Gastroesophageal sphincter (tissue), 4 donors: ENCODE measurements around the gene WDR12. TPM values are rescaled to one million over a fixed set of nuclear protein-coding genes. Genes with fewer than 3 reads are reported as not detected.
"Not testable (repeated sequence)": the region's sequence is repeated elsewhere in the genome, so short reads cannot be mapped to it uniquely, and the experiment has no call there.

Experiments used
- ATAC-seq: fragments of 150-250 bp; one replicate; pipeline ENCODE4 v1.9.1; 2016; ENCODE audit warnings: mild to moderate bottlenecking, moderate library complexity
- H3K27ac ChIP-seq, 4 donors: fragments of 200-600 bp; sonication (generic) in 3 of 4; 1 replicate in 3 of 4; 2 replicates in 1 of 4; pipeline ENCODE4 v1.5.1; 2016 to 2019
- H3K27me3 ChIP-seq: fragments of 200-600 bp; sonication (generic); one replicate; pipeline ENCODE4 v1.5.1; 2019
- H3K36me3 ChIP-seq, 2 donors: fragments of 200-600 bp; sonication (generic); one replicate each; pipeline ENCODE4 v1.5.1; 2019; ENCODE audit warnings: control low read depth in 1 of 2
- H3K4me1 ChIP-seq, 3 donors: fragments of 200-600 bp; sonication (generic); 1 replicate in 2 of 3; 2 replicates in 1 of 3; pipeline ENCODE4 v1.5.1; 2016 to 2019; ENCODE audit warnings: control low read depth in 2 of 3
- H3K4me3 ChIP-seq, 2 donors: fragments of 200-600 bp; sonication (generic); one replicate each; pipeline ENCODE4 v1.5.1; 2019; ENCODE audit warnings: mild to moderate bottlenecking in 1 of 2, moderate library complexity in 1 of 2
- H3K9me3 ChIP-seq, 3 donors: fragments of 200-600 bp; sonication (generic); one replicate each; pipeline ENCODE4 v1.5.1; 2017 to 2019; ENCODE audit warnings: control low read depth in 2 of 3
- CTCF ChIP-seq, 4 experiments: fragments of 200-600 bp in 2 of 4; fragments of 450-650 bp in 2 of 4; sonication (generic) in 1 of 4; IDR thresholded peaks; one replicate each; pipeline ENCODE4 v1.5.1; 2017 to 2019; ENCODE audit warnings: antibody characterized with exemption in 4 of 4, mild to moderate bottlenecking in 2 of 4, moderate library complexity in 2 of 4
- EP300 ChIP-seq: sonication (generic); formaldehyde crosslinking; IDR thresholded peaks from one replicate; pipeline ENCODE4 v1.6.1; 2017; ENCODE audit warnings: antibody characterized with exemption, mild to moderate bottlenecking
- POLR2A ChIP-seq, 2 donors: fragments of 450-650 bp; IDR thresholded peaks; one replicate each; pipeline ENCODE4 v1.6.1; 2017; ENCODE audit warnings: antibody characterized with exemption in 2 of 2, mild to moderate bottlenecking in 2 of 2, moderate library complexity in 1 of 2
- POLR2AphosphoS5 ChIP-seq: sonication (generic); formaldehyde crosslinking; IDR thresholded peaks from one replicate; pipeline ENCODE4 v1.6.1; 2017; ENCODE audit warnings: antibody characterized with exemption
- WGBS, 2 donors: methylation state at CpG; one replicate each; pipeline ENCODE4 v1.1.5; 2018; ENCODE audit warnings: low coverage in 1 of 2; 5-methylcytosine and 5-hydroxymethylcytosine counted together
- total RNA-seq, 4 donors: library from RNA; depleted of rRNA; stranded (reverse); fragments of >200 nt; gene quantifications; one replicate each; pipeline ENCODE4 v1.1.0, GENCODE V29; 2016

WDR12 gene
- total RNA-seq, 4 donors from 2014 or later: 11.2 to 24.4 (median 20.2) TPM

GRCh38 chr2:202871300-202872141 is 40.0 kb downstream of the WDR12 start, which contains the start of gene ICA1L:
ICA1L (minus strand) TSS chr2:202871766; CDS start chr2:202829009, 42,757 bp downstream.
- Histone ChIP-seq H3K27ac (peak within 1 kb of the TSS; percentile 19 to 94 (median 89)), H3K4me3 (peak within 1 kb of the TSS; percentile 49 to 82), H3K27me3 (no peaks in the 10 kb centered on the region), H3K9me3 (no peaks in the 10 kb centered on the region), H3K4me1 (peaks cover 0 to 14% (median 0%) of the 10 kb centered on the region in 3 donors), H3K36me3 (no peaks in the 10 kb centered on the region)
- WGBS, 2 donors: 0% methylated on average over 4 to 6 of the region's 93 CpGs
- ATAC-seq: peak; percentile 79
- TF ChIP-seq POLR2AphosphoS5 (peak; percentile 32), EP300 (no peak), POLR2A (IDR thresholded peaks at IDR 0.05) (no peak), CTCF (IDR thresholded peaks at IDR 0.05) (peak in 1 of 4 experiments; percentile 21)

- TF ChIP-seq POLR2AphosphoS5: peak; percentile 12
- TF ChIP-seq EP300: no peak
- TF ChIP-seq CTCF (IDR thresholded peaks at IDR 0.05): peak in 2 of 4 experiments; percentile 20 to 25
- TF ChIP-seq POLR2A (IDR thresholded peaks at IDR 0.05): no peak
- peak; percentile 74 for ATAC-seq
- Histone ChIP-seq H3K36me3 (peaks cover 0 to 5% of the 10 kb centered on the region in 2 donors), H3K9me3 (no peaks in the 10 kb centered on the region), H3K4me1 (peaks cover 0 to 14% (median 0%) of the 10 kb centered on the region in 3 donors), H3K27ac (peak overlapping the region; percentile 19 to 94 (median 89)), H3K27me3 (no peaks in the 10 kb centered on the region), H3K4me3 (peak overlapping the region; percentile 49 to 82)
- 1 to 2% methylated on average over 23 to 32 of the region's 37 CpGs for WGBS, 2 donors
Measured at GRCh38 chr2:202870431-202871299, 40.8 kb downstream of the WDR12 start.

- H3K9me3 ChIP-seq: no peaks in the 10 kb centered on the region
- H3K27me3 ChIP-seq: no peaks in the 10 kb centered on the region
- H3K27ac ChIP-seq: no peak overlapping the region
- H3K4me3 ChIP-seq: no peak overlapping the region
- H3K36me3 ChIP-seq: peaks cover 0 to 11% of the 10 kb centered on the region in 2 donors
- no peak for TF ChIP-seq CTCF (IDR thresholded peaks at IDR 0.05)
- no peak for TF ChIP-seq POLR2AphosphoS5
- TF ChIP-seq EP300: no peak
- no peak for TF ChIP-seq POLR2A (IDR thresholded peaks at IDR 0.05)
- H3K4me1 ChIP-seq: no peaks in the 10 kb centered on the region
- 100% methylated on average over 1 to 3 of the region's 3 CpGs for WGBS, 2 donors
- no peak for ATAC-seq
Measured at GRCh38 chr2:202861987-202862386, 49.5 kb downstream of the WDR12 start.

- H3K4me3 ChIP-seq: no peak overlapping the region
- H3K9me3 ChIP-seq: no peaks in the 10 kb centered on the region
- H3K36me3 ChIP-seq: no peaks in the 10 kb centered on the region
- H3K27me3 ChIP-seq: no peaks in the 10 kb centered on the region
- ATAC-seq: no peak
- WGBS, 2 donors: 67 to 94% methylated on average over 3 of the region's 3 CpGs
- TF ChIP-seq CTCF (IDR thresholded peaks at IDR 0.05) (no peak), EP300 (no peak), POLR2A (IDR thresholded peaks at IDR 0.05) (no peak), POLR2AphosphoS5 (no peak)
- H3K4me1 ChIP-seq: no peaks in the 10 kb centered on the region
- no peak overlapping the region for H3K27ac ChIP-seq
Measured at GRCh38 chr2:202858601-202859000, 52.9 kb downstream of the WDR12 start.

- H3K27me3 ChIP-seq, H3K4me1 ChIP-seq: not testable (repeated sequence)
Measured at GRCh38 chr2:202849343-202849742, 62.1 kb downstream of the WDR12 start.

More at GRCh38 chr2:202849343-202849742, 62.1 kb downstream of the WDR12 start:
- not testable (repeated sequence) for H3K27ac ChIP-seq, H3K9me3 ChIP-seq, ATAC-seq, H3K36me3 ChIP-seq, H3K4me3 ChIP-seq
- WGBS, 2 donors: no CpG with 5 or more reads among the region's 3 CpGs
